GM10847 (cell line): ENCODE results near the gene RUSF1.

Source experiments
- POLR2A ChIP-seq: IDR thresholded peaks from 2 replicates; pipeline ENCODE4 v1.6.1; 2011; ENCODE audit not compliant: insufficient read length; ENCODE audit errors: extremely low read depth

RUSF1 gene

DNA sequence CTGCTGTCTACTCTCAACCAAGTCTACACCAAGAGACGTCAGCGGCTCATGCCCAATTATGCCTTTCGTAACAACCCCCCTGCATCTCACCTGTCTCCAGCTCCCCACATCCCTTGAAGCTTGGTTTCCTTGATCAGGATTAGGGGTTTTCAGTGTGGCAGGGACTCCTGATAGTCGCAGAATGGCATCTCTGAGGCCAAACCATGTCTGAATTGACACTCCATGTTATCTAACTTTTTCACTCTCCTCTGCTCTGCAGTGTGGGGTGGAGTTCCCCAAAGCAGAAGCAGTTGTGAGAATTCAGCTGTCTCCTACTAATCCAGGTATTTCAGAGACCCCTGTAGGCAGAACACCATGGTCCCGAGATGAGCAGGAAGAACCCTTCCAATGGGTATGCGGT is 13.9 kb upstream of the RUSF1 start:
- no peak for TF ChIP-seq POLR2A

DNA sequence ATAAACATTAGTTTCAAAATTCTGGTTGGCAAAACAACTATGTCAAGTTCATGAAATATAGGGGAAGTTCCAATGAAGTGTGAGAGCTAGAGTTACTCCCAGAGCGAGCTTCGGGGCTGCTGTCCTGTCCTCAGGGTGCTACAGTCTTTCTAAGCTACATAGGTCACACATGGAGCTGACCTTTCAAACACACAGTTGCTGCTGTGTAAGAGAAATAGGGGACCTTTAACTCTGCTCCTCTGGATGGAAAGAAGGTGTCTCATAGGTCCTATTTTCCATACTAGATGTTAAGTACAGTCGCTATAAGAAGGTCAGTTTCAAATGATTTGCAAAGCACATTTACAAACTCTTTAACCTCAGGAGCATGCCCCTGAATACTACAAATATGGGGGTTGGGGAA is 13.2 kb upstream of the RUSF1 start:
- TF ChIP-seq POLR2A: no peak

DNA sequence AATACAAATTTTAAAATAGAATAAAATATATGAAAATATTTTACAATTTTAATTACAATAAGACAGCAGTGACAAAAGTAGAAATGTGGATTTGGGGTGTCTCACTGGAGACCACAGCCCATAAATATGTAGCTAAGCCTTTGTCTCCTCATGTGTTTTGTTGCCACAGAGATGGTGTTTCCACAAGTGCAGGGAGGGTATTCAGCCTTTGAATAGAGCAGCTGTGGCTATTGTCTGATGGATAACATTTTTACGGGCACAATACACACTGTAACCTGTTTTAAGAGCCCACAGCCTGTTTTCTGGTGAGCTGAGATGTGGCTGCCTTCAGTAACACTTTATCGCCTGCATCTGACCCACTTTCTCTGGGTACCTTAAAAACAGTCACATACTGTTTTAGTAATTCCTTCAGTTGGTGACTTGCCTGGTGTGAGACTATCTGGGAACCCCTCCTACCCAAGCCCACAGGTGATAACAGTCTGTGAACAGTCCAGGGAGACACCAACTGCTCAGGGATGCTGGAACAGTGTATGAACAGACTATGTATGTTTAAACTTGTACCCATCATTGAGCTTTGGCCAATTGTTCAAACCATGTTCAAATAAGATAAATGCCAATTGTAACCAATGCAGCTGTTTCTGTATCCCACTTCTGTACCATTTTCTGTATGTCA is 11.7 kb upstream of the RUSF1 start:
- no peak for TF ChIP-seq POLR2A

DNA sequence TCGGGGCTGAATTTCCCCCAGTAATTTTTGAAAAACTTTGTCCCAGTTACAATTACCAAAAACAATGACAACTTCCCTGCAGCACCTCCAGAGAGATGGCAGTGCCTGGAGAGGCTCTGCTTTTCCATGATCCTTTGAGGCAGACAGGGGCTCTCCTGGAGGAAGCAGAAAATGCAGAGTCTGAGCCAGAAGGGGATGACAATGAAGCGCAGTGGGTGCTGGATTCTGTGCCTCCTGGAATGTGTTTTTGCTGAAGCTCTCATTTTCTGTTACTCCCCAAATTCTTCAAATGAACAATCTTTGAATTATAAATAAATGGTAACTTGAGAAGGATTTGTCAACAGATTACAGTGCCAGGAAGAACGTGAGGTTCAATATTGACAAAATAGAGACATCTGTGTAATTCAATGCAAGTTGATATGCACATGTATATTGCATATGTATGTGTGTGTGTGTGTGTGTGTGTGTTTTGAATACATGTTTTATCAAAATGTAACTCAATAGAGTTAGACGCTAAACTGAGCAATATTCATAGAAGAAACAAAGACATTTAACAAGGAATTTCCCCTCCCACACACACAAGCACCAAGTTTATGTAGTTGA is 9.7 kb upstream of the RUSF1 start:
- no peak for TF ChIP-seq POLR2A

DNA sequence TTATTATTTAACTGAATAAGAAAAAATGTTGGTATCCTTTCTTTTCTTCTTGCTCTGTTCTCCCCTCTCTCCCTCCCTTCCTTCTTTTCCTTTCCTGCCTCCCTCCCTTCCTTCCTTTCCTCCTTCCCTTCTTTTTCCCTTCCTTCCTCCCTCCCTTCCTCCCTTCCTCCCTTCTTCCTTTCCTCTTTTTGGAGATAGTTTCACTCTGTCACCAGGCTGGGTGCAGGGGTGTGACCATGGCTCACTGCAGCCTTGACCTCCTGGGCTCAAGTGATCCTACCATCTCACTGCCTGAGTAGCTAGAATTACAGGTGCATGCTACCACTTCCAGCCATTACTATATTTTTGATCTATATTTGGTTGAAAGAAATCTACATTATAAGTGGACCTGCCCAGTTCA is 5.7 kb upstream of the RUSF1 start:
- TF ChIP-seq POLR2A: no peak

DNA sequence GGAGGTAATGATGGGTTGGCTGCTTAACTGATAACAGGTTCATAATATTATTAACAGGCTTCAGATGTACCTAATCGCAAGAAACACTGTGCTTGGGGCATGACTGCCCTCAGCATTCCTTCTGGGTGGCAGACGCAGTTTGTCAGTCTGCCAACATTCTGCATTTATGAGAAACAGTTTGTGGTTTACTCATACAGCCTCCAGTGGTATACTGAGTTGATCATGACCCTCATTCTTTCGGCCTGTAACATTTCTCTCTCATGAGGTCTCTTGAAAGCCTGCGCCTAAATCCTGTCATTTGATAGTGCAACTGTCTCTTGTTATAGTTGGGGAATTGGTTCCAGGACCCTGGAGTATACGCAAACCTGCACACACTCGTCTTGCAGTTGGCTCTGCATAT is 4.9 kb upstream of the RUSF1 start:
- TF ChIP-seq POLR2A: no peak

DNA sequence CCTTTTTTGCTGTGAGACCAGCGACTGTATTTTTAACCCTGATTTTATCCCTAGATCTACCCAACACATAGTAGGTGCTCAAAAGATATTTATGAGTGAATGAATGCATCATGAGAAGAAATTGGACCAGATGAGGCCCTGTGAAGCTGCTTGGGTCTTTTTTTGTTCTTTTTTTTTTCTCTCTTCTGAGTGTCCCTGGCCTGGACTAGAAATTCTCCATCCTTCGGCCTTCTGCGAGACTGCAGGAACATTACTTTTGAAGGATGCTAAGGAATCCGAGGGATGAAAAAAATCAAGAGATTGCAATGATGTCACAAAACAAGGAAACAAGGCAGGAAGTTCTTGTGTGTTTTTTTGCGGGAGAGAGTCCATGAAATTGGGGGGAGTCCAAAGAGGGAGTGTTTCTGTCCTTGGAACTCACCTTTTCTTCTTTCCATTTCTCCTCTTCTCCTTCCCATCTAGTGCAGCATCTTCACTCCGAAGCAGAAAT is 560 bp upstream of the RUSF1 start:
- TF ChIP-seq POLR2A: no peak

DNA sequence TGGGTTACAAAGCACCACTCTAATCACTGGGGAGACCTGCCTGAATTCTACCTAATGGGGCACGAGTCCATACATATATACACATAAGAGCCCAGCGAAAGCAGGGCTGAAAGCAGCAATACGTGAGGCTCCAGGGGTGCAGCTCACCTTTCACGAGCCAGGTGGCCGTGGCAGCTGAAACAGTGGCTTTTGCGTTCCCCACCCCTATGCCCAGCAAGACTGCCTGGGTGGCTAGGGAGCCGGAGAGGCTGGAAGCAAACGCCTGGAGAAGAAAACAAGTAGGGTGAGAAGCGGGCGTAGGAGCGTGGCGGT is 618 bp downstream of the RUSF1 start:
- TF ChIP-seq POLR2A: no peak

DNA sequence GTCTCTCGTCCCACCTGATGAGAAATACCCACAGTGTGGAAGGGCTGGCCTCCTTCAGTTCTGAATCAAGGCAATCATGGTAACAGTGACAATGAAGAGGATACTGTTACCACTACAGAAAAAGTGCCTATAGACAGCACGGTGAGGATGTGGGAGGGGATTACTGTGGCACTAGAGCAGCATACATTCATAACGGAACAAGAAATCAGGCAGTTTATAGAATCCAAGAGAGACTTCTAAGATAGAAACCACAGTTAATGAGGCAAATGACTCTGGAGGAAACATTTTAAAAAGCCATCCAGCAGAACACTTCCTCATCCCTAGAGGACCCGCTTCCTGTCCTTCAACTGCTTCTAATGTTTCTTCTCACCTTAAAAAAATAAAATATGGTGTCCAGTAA is 2.7 kb downstream of the RUSF1 start:
- no peak for TF ChIP-seq POLR2A

DNA sequence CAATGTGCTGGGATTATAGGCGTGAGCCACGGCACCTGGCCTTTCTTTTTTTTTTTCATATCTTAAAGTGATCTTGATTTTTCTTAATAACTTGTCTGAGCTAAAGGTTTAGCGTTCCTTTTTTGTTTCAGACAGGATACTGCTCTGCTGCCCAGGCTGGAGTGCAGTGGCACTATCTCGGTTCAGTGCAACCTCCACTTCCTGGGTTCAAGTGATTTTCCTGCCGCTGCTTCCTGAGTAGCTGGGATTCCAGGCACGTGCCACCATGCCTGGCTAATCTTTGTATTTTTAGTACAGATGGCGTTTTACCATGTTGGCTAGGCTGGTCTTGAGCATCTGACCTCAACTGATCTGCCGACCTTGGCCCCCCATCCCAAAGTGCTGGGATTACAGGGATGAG is 4.0 kb downstream of the RUSF1 start:
- TF ChIP-seq POLR2A: no peak

DNA sequence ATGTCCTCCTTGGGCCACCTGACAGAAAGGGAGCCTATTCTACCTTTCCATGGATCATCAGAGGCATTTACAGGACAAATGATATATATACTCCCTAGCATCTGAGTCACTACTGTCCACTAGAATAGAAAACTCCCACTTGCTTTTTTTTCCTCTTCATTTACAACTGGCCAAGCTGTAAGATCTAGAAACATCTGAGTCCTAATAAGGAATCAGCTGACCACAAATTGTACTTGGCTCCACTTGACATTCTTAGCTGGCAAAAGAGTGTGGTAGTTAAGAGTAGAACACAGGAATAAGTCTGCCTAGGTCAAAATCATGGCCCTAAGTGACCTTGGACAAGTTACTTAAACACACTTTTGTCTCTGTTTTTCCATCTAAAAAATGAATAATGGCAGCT is 5.2 kb downstream of the RUSF1 start:
- TF ChIP-seq POLR2A: no peak

DNA sequence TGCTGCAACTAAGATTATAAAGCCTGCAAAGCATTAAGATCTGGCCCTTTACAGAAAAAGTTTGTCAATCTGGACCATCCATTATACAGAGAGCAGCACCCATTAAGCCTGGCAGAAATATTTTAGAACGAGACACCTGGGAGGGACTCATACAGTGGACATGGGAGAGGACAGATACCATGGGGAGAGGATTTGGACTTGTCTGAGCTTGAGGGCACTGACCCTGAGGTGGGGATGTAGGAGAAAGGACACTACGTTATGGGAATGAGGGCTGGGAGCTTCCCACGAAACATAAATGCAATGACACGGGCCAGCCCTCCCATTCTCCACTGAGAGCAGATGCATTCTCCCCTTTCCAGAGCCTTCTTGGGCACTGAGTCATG is 6.2 kb downstream of the RUSF1 start:
- no peak for TF ChIP-seq POLR2A

DNA sequence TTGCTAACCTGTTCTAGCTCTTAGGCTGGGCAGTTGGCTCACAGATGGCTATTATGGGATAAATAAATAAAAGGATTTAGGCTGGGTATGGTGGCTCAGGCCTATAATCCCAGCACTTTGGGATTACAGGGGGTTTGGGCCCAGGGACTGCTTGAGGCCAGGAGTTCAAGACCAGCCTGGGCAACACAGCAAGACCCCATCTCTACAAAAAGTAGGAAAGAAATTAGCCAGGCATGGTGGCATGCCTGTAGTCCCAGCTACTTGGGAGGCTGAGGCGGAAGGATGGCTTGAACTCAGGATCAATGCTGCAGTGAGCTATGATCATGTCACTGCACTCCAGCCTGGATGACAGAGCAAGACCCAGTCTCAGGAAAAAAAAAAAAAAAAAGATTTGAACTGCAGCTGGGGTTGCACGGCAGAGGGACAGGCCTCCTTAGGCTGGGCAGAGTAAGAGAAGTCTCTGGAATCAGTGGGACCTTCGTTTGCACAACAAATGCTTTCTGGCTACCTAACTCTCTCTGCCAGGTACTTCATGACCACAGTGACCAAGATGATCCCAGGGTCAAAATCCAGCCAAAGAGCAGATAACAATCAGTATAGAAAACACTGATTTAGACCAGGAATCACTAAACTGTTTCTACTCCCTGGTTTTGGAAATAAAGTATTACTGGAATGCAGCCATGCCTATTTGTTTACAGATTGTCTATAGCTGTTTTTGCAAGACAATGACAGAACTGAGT is 6.8 kb downstream of the RUSF1 start:
- no peak for TF ChIP-seq POLR2A

DNA sequence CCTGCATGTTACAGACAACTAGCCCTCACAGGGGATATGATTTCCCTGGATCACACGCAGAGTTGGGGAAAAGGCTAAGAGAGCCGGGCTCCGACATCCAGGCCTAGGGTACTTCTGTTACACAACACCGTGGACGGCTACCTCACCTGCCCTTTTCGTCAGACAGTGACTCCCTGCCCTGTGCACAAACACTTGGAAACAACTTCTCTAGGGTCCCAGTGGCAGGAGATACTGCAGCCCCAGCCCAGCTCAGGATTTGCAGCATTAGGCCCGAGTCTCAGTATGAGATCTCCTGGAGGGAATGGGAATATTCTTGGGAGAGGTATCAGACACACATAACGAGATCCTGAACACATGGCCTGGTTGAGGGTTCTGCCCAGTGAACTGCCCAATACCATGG is 8.3 kb downstream of the RUSF1 start:
- no peak for TF ChIP-seq POLR2A

DNA sequence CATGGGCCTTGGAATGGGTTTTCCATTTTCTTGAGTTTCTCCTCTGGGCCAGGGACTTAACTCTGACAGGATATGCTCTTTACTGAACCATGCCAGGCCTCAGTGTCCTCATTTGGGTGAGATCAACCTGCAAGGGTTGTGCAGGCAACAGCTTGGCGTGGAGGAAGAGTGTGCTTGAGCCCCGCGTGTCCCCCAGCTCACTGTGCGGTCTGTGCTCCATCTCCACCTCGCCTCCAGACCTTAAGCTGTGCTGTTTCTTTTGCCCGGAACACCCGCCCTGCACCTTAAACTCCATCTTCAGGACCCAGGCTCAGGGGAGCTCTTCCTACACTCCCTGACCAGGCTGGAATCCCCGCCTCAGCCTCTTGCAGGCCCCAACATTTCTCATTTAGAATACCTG is 9.7 kb downstream of the RUSF1 start:
- TF ChIP-seq POLR2A: no peak

DNA sequence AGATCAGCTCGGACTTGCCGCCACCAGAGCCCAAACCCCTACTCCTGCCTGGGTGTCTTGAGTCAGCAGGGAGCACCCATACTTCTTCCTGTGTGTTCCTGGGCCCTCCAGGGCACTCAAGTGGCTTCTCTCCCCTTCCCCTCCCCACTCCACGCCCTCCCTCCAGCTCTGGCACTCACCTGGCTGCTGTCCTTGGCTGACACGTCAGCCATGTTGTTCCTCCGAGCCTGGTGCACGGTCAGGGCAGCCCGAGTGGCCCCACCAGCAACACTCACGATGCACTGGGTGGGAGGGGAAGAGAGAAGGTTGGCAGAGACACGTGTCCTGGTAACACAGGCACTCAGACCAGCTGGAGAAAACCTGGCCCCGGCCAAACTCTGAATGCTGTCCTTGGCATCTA is 11.5 kb downstream of the RUSF1 start:
- TF ChIP-seq POLR2A: no peak
